Endothelial cell (in vitro differentiated cells): ENCODE results near the gene GALNT8. TPM values are rescaled to one million over a fixed set of nuclear protein-coding genes. Genes with fewer than 3 reads are reported as not detected.
"Not testable (repeated sequence)": the region's sequence is repeated elsewhere in the genome, so short reads cannot be mapped to it uniquely, and the experiment has no call there.

Experiments
- DNase-seq: peaks from one replicate; pipeline ENCODE4 v3.0.0; 2021; ENCODE audit warnings: low spot score
- H3K27ac Mint-ChIP-seq: one replicate; pipeline ENCODE4 v1.8.0; 2021; ENCODE audit warnings: mixed read lengths, inconsistent platforms; ENCODE audit not compliant: unreplicated experiment
- H3K27me3 Mint-ChIP-seq: one replicate; pipeline ENCODE4 v1.8.0; 2021; ENCODE audit warnings: mild to moderate bottlenecking, moderate library complexity, mixed read lengths, inconsistent platforms; ENCODE audit not compliant: unreplicated experiment
- H3K36me3 Mint-ChIP-seq: one replicate; pipeline ENCODE4 v1.8.0; 2021; ENCODE audit warnings: mild to moderate bottlenecking, low read depth, mixed read lengths, inconsistent platforms; ENCODE audit not compliant: unreplicated experiment
- H3K4me1 Mint-ChIP-seq: one replicate; pipeline ENCODE4 v1.8.0; 2021; ENCODE audit warnings: mild to moderate bottlenecking, mixed read lengths, inconsistent platforms; ENCODE audit not compliant: unreplicated experiment
- H3K4me3 Mint-ChIP-seq: one replicate; pipeline ENCODE4 v1.8.0; 2021; ENCODE audit warnings: mild to moderate bottlenecking, mixed read lengths, inconsistent platforms; ENCODE audit not compliant: unreplicated experiment
- H3K9me3 Mint-ChIP-seq: one replicate; pipeline ENCODE4 v1.8.0; 2021; ENCODE audit warnings: mixed read lengths, inconsistent platforms; ENCODE audit not compliant: unreplicated experiment
- CTCF ChIP-seq: fragments of 200-600 bp; sonication (generic); IDR thresholded peaks from one replicate; pipeline ENCODE4 v1.5.0; 2021; ENCODE audit warnings: antibody characterized with exemption; ENCODE audit not compliant: unreplicated experiment
- total RNA-seq: library from RNA; stranded (reverse); fragmentation: NEBNext Ultra II Directional; extraction: Animal tissue kit (Norgen Biotek cat#: 25700); gene quantifications from one replicate; pipeline ENCODE4 v1.2.1, GENCODE V29; 2021; ENCODE audit not compliant: unreplicated experiment

The GALNT8 gene
- total RNA-seq, 1 donor from 2014 or later = 31.6 TPM

GRCh38 chr12:4707306-4707705 lies 12.9 kb upstream of the GALNT8 start:
- TF ChIP-seq CTCF = no peak
- no peak for DNase-seq
- no peak overlapping the region for H3K27ac Mint-ChIP-seq

GRCh38 chr12:4710113-4710512 lies 10.1 kb upstream of the GALNT8 start:
- Mint-ChIP-seq H3K27me3 (peaks cover 2% of the 10 kb centered on the region), H3K4me3 (no peak overlapping the region), H3K4me1 (no peaks in the 10 kb centered on the region)

More at GRCh38 chr12:4707306-4707705, 12.9 kb upstream of the GALNT8 start:
- Mint-ChIP-seq H3K27me3 (peaks cover 2% of the 10 kb centered on the region), H3K36me3 (no peaks in the 10 kb centered on the region), H3K4me1 (no peaks in the 10 kb centered on the region), H3K9me3 (no peaks in the 10 kb centered on the region), H3K4me3 (no peak overlapping the region)

GRCh38 chr12:4714879-4715278 lies 5.3 kb upstream of the GALNT8 start:
- no peaks in the 10 kb centered on the region for H3K9me3 Mint-ChIP-seq
- peaks cover 14% of the 10 kb centered on the region for H3K4me1 Mint-ChIP-seq
- H3K27ac Mint-ChIP-seq = no peak overlapping the region
- H3K27me3 Mint-ChIP-seq = no peaks in the 10 kb centered on the region
- no peaks in the 10 kb centered on the region for H3K36me3 Mint-ChIP-seq
- no peak for TF ChIP-seq CTCF
- no peak for DNase-seq
- no peak overlapping the region for H3K4me3 Mint-ChIP-seq

More at GRCh38 chr12:4710113-4710512, 10.1 kb upstream of the GALNT8 start:
- no peak for TF ChIP-seq CTCF
- Mint-ChIP-seq H3K36me3 (no peaks in the 10 kb centered on the region), H3K27ac (no peak overlapping the region), H3K9me3 (no peaks in the 10 kb centered on the region)
- DNase-seq = no peak

GRCh38 chr12:4717806-4718205 lies 2.4 kb upstream of the GALNT8 start:
- Mint-ChIP-seq H3K4me3 (no peak overlapping the region), H3K27ac (no peak overlapping the region), H3K4me1 (peaks cover 27% of the 10 kb centered on the region), H3K27me3 (peaks cover 2% of the 10 kb centered on the region), H3K9me3 (no peaks in the 10 kb centered on the region), H3K36me3 (peaks cover 6% of the 10 kb centered on the region)
- no peak for TF ChIP-seq CTCF
- no peak for DNase-seq

GRCh38 chr12:4720637-4720995 lies 416 bp downstream of the GALNT8 start:
- H3K9me3 Mint-ChIP-seq = no peaks in the 10 kb centered on the region
- no peak for TF ChIP-seq CTCF
- no peak overlapping the region for H3K4me3 Mint-ChIP-seq
- peaks cover 6% of the 10 kb centered on the region for H3K36me3 Mint-ChIP-seq
- peaks cover 27% of the 10 kb centered on the region for H3K4me1 Mint-ChIP-seq
- H3K27me3 Mint-ChIP-seq = peaks cover 3% of the 10 kb centered on the region
- H3K27ac Mint-ChIP-seq = no peak overlapping the region
- DNase-seq = no peak

- peaks cover 27% of the 10 kb centered on the region for H3K4me1 Mint-ChIP-seq
- not testable (repeated sequence) for H3K27me3 Mint-ChIP-seq, H3K4me3 Mint-ChIP-seq, DNase-seq, H3K9me3 Mint-ChIP-seq, H3K27ac Mint-ChIP-seq, H3K36me3 Mint-ChIP-seq
These were observed 1.4 kb downstream of the GALNT8 start for GRCh38 chr12:4721587-4721986.
